GM19395 (cell line): ENCODE data around the gene CCR6.

ENCODE experiments used
- ATAC-seq: cut with Tn5 transposase; IDR thresholded peaks from one replicate; pipeline ENCODE4 v1.9.1; 2021; ENCODE audit warnings: mild to moderate bottlenecking, moderate library complexity; ENCODE audit not compliant: unreplicated experiment

Gene CCR6

DNA sequence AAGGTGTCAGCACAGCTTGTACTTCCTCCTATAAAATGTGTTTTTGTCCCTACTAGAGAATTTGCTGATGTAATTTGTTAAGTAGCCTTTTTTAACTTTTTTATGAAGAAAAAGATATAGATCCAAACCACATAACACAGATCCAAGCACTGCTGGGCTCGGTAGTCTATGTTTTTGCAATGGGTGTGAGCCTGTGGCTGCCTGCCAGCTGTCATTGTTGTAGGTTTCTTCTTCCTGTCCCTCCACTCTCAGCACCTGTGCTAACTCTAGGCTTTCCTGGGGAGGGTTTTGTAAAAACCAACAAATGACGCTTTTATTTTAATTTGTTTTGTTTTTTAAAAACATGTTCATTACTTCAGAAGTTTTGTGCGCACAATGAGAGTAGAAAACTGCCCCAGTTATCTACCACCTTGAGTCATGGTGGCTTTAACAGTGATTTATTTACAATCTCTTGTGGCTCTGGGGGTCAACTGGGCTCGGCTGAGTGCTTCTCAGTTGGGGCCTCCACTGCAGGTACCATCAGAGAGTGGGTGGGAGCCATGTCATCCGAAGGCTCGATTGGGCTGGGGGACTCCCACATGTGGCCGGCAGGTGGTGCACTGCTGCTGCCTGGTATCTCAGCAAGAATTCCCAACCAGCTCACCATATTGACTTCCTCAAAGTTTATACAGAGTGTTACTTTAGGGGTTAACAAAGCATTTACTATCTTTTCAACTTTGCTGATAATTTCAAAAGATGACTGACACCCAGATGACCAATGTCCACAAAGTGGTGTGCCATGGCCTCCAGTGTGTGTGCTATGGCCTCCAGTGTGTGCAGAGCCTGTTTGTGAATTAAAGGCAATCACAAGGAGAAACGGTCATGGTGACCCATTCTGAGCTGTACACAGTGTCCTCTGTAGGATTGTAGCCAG is 3.0 kb upstream of the CCR6 start:
- no peak for ATAC-seq

DNA sequence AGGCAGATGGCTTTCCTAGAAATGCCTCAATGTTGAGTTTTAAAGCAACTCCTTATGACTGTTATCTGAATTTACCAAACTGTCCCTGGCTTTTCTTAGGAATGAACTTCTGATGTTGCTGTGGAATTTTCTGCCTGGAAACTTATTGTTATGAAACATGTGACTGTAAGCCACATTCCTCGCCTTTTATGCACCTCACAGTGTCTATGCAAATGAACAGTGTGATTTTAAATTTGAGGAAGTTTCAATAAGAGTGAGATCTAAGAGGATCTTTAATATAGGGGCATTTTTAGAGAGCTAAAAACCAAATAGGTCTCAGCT is 2.4 kb upstream of the CCR6 start:
- ATAC-seq: no peak

- no peak for ATAC-seq
These were observed 1.5 kb upstream of the CCR6 start for GRCh38 chr6:167121335-167121841.

DNA sequence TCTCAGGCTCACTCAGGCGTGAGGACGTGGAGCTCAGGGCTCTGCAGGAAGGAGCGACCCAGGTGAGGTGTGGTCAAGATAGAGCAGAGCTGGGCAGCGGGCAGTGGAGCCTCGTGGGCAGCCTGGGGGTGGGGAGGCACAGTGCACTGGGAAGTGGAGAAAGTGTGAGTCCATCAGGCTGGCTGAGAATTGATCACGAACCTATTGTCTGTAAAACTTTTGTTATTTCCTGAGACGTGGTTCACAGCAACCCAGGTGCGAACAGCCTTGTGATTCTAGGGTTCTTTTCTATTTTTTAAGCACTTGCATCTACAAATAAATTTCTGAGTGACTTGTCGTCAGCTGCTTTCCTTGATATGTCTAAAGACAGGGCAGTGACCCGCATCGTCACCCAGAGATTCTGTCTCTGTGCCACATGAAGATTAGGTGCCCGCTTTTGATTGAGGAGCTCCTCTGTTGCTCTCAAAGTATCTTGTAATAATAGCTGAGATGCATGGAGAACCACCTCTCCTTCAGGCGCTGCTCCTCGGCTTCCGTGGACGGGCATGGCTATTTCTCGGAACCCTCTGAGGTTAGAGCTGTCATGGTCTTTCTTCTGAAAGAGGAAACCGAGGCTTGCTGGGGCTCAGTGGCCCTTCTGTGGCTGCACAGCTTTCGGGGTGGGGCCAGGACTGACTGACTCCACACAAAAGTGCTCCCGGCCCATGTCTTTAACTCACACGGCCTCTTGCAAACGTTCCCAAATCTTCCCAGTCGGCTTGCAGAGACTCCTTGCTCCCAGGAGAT is 662 bp upstream of the CCR6 start:
- ATAC-seq: peak; percentile 46

- no peak for ATAC-seq
These were observed 1.9 kb downstream of the CCR6 start for GRCh38 chr6:167124753-167125152.

GRCh38 chr6:167125410-167125809 is 2.5 kb downstream of the CCR6 start:
- no peak for ATAC-seq

- no peak for ATAC-seq
These were observed 3.0 kb downstream of the CCR6 start for GRCh38 chr6:167125855-167126349.

GRCh38 chr6:167127785-167128531 is 5.1 kb downstream of the CCR6 start:
- ATAC-seq: no peak

DNA sequence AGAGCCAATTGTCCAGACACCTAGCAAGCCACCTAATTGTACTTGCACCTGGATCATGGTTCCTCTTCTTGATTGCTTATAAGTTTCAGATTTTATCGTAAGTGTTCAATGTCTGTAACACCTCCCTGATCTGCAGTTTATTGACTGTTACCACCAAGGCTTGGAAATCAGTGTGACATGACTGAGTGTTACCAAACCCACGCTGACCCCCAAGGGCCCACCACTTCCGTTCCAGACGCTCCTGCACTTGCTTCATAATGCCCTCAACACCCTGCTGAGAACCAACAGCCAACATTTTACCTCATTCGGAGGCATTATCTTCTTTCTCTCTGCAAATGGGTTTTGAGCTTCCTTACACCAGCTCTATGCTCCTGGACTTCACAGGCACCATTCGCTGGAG is 6.3 kb downstream of the CCR6 start:
- no peak for ATAC-seq

- no peak for ATAC-seq
These were observed 6.7 kb downstream of the CCR6 start for GRCh38 chr6:167129562-167129961.

- peak; percentile 64 for ATAC-seq
These were observed 7.2 kb downstream of the CCR6 start for GRCh38 chr6:167130008-167130677.

- no peak for ATAC-seq
These were observed 8.1 kb downstream of the CCR6 start for GRCh38 chr6:167130712-167131684.

GRCh38 chr6:167134448-167135328 is 11.8 kb downstream of the CCR6 start:
- ATAC-seq: no peak

DNA sequence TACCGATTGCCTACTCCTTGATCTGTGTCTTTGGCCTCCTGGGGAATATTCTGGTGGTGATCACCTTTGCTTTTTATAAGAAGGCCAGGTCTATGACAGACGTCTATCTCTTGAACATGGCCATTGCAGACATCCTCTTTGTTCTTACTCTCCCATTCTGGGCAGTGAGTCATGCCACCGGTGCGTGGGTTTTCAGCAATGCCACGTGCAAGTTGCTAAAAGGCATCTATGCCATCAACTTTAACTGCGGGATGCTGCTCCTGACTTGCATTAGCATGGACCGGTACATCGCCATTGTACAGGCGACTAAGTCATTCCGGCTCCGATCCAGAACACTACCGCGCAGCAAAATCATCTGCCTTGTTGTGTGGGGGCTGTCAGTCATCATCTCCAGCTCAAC is 13.5 kb downstream of the CCR6 start:
- no peak for ATAC-seq

DNA sequence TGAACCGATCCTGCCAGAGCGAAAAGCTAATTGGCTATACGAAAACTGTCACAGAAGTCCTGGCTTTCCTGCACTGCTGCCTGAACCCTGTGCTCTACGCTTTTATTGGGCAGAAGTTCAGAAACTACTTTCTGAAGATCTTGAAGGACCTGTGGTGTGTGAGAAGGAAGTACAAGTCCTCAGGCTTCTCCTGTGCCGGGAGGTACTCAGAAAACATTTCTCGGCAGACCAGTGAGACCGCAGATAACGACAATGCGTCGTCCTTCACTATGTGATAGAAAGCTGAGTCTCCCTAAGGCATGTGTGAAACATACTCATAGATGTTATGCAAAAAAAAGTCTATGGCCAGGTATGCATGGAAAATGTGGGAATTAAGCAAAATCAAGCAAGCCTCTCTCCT is 14.2 kb downstream of the CCR6 start:
- peak; percentile 53 for ATAC-seq

DNA sequence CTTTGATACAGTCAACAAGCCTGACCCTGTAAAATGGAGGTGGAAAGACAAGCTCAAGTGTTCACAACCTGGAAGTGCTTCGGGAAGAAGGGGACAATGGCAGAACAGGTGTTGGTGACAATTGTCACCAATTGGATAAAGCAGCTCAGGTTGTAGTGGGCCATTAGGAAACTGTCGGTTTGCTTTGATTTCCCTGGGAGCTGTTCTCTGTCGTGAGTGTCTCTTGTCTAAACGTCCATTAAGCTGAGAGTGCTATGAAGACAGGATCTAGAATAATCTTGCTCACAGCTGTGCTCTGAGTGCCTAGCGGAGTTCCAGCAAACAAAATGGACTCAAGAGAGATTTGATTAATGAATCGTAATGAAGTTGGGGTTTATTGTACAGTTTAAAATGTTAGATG is 15.0 kb downstream of the CCR6 start:
- no peak for ATAC-seq

DNA sequence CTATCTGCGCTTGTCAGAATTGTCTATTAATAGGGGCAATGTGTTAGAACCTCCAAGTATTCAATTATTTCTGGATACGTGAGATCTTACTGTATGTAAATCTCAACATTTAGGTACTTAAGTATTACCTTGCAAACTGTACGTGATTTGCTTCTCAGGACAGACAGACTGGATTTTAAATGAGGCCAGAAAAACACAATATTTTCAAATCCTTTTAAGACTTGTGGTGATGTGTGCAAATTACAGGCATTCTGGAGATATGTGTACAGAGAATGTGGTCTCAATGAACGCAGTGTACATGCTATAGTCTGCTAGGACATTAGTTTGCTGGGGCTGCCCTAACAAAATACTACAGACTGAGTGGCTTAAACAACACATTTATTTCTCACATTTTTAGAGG is 16.9 kb downstream of the CCR6 start:
- ATAC-seq: no peak
